Activated naive CD4-positive, alpha-beta T cell treated with anti-CD3 and anti-CD28 coated beads, Interleukin-2, amount 50 U/mL, for 16 hours (primary cell): ENCODE data around the gene GPR107.
A peak's percentile ranks its signal among the peaks of the same experiment; 100 is the strongest.

ENCODE experiments used
- DNase-seq: peaks from one replicate; pipeline ENCODE4 v3.0.0-alpha.2; 2020

Gene GPR107

DNA sequence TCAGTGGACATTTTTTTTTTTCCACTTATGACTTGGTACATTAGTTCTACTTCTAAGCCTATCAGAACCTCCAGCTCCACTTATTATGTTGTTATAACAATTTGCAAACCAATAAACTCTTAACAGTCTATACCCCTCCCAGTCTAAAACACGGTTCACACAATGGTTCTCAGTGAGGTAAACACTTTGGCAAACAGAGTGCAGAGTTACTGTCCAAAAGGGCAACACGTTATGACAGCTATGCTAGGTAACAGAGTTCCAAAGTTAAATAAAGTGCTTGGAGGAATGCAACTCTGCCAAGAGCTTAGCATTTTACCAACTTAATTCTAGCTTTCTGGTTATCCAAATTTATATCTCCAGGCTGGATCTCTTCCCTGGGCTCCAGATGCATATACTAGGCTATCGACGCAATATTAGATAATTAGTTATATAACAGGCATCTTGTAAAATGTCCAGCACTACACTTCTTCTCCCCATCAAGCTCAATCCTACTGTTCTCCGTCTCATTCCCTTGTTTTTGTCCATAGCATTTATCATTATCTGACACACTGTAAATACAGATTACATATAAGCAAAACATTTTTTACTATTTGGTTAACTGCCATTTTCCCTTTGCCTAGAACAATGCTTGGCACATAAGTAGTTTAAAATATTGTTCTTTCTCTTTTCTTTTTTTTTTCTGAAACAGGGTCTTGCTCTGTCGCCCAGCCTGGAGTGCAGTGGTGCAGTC, 25.0 kb upstream of the GPR107 start:
- DNase-seq = no peak

DNA sequence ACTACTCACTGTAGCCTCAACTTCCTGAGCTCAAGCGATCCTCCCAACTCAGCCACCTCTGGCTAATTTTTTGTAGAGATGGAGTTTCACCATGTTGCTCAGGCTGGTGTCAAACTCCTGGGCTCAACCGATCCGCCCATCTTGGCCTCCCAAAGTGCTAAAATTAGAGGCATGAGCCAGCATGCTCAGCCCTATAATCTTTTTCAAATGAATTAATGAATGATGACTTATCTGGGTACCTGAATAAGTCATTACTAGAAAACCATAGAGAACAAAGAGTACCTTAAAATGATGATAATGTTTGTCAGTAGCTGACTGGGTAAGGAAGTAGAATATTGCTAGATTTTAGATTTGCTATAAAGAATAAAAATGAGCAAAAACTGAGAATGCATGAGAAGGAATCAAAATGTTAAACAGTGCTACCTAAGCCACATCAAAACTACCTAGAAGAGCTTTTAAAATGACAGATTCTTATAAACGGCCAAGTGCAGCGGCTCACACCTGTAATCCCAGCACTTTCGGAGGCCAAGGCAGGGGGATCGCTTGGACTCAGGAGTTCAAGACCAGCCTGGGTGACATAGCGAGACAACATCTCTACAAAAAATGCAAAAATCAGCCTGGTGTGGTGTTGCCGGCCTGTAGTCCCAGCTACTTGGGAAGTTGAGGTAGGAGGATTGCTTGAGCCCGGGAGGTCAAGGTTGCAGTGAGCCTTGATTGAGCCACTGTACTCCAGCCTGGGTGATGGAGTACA, 24.3 kb upstream of the GPR107 start:
- DNase-seq = peak; percentile 52

DNA sequence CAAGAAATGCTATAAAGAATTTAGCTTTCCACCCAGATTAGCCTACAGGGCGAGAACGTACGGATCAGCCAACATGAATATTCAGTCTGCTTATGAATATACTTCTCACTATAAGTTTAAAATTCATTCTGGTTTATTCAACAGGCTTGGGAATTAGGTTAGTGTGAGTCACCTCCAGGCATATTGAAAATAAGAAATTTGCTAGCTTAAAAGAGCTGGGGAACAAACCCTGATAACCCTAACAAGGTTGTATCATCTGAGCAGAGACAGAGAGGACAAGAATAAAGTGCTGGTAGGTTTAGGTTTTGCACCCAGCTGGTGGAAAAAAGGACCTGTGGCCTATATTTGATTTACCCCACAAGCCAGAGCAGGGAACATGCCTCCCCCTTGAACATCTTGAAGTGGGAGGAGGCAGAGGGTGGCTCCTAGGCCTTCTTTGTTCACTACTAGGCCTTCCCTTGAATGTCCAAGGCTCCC, 23.0 kb upstream of the GPR107 start:
- DNase-seq = no peak

DNA sequence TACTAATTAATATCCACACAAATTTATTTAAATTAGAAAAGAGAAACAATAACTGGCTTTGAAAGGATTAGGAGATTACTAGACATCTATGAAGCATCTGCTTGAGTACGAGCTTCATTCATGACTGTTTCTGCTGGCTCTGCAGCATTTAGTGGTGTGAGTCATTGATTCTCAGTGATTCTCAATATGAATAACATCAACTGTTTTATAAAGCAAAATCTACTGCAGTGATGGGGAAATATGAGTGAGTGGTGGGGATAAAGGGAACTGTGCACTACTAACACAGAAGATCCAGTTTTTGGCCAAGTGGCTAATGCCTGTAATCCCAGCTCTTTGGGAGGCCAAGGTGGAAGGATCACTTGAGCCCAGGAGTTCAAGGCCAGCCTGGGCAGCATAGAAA, 19.1 kb upstream of the GPR107 start:
- no peak for DNase-seq

DNA sequence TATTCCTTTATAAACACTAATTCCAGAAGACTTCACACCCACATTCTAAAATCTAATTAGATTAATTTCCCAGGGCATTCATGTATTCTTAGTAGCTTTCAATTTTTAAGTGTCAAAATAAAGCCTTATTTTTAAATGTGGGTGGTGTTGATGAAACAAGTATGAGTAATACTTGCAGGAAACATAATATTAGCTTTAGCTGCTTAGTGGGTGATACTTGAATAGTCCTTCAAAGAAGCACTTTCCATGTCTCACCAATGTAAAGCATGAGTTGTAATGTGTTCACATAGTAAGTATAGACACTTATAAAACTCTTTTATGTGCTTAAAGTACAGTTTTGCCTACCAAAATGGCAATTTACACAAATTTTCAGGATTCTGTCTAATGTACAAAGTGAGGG, 17.6 kb upstream of the GPR107 start:
- DNase-seq = no peak

DNA sequence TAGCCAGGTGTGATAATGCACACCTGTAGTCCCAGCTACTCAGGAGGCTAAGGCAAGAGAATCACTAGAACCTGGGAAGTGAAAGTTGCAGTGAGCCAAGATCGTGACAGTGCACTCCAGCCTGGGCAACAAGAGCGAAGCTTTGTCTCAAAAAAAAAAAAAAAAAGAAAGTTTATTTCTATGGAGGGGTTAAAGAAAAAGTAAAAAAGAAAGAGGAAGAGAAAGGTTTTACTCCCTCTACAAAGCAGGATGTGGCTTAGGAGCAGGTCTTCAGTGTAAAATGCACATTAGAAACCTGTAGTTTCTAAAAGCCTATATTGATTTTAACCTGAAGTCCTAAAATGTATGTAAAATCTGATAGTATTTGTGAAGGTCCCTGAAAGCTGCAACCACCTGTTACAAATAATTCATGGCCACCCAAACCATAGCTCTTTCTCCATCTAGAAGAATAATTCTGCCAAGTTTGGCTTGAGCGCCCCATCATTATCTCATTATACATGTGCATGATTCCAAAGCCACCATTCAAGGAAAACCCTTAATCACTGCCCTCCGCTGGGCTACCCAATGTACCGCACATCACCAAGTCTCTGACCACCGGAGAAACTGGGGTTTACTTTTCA, 14.1 kb upstream of the GPR107 start:
- no peak for DNase-seq

DNA sequence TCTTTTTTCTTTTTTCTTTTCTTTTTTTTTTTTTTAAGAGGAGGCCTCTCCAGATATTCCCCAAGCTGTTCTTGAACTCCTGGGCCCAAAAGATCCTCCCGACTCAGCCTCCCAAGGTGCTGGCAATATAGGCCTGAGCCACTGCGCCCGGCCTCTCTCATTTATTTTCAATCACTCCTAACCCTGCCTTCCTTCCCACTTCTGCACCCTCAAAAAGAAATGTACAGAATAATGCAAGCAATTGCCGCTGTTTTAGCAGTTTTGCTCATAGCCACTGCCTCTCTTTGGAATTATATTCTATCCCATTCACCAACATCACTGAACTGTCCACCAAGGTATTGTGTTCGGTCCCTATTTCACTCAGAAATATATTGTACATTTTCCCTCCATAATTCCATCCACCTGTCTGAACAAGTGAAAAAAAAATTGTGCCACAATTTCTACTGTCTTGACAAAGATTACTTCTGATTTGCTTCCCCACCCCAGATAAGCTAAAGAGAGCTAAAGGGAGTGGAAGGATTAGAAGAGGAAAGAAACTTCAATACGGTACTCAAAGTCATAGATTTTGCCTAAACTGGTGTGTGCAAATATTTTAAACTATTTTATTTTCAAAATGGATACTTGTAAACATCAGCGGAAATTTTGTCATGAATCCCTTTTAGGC, 12.6 kb upstream of the GPR107 start:
- no peak for DNase-seq

DNA sequence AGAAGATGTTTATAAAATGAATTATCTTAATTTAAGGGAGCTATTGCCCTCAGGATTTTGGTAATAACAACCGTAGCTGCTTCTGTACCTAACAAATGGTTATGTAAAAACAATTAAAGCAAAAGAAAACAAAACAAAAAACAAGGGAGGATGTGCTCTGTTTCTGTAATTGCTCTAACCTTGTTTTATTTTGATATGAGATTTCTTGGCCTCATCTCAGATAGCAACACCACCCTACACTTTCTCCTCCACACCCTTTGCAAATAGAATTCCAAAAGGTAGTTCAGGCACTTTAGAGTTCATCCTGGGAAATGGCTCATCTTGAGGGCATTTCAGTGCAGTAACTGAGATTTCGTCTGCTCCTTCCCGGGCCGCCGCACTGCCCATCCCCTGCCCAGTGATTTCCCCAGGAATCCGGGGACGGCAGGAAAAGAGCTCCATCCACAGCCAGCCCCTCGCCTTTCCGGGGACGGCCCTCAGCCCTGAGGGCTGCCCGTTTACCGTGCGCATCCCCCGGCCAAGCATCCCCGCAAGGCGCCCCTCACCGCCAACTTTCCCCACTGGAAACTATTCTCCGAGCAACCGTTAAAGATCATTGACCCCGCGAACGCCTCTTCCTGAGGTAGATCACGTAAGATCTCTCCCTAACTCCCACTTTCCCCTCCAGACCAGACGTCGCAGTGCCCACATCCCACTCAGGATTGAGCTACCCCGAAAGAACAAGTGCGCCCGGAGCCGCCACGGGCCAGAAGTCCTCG, 11.9 kb upstream of the GPR107 start:
- no peak for DNase-seq

DNA sequence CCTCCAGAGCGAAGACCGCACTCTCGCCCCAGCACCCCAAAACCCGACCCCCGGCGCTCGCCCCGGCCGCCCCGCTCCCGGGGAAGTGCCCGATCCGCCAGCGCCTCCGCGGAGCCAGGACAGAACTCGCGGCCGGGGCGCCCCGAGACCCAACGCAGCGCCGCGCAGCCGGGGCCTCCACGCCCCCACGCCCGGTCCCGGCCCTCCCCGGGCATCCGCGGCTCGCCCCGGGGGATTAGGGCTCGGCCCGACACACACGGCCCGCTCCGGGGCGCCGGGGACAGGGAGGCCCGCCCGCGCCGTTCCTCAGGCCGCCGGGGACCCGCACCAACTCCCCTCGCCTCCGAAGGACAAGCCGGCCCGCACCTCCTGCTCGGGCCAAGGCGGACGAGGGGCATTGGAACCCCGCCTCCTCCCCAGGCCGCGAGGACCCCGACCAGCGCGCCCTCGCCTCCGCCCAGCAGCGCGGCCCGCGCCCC, 11.3 kb upstream of the GPR107 start:
- peak; percentile 46 for DNase-seq

DNA sequence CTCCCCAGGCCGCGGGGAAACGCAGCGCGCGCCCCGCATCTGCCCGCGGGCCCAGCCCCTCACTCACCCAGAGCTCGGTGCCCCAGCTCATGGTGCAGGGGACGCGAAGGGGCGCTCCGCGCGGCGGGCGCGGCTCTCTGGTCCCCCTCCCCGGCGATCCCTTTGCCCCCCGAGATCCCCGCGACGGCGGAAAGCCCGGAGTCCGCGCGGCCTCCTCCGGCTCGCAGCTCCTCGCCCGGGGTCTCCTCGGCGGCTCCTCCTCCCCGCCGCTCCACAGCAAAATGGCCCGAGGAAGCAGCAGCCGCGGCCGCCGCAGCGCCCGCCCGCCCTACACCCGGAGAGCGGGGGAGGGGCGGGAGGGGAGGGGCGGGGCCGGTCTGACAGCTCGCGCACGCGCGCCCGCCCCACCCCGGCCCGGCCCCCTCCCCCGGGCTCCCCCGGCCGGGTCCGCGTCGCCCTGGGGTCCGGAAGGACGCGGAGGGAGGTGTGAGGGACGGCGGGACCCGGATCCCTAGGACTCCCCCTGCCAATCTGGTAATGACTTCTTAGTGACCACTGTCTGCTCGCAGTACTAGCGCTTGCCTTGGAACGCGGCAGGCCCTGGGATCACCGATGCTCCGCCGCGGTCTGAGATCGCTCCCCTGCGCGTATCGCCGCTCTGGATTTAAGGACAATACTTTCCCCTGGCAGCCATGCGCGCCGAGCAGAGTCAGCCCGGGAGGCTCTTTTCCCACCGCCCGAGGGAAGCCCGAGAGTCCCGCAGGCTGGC, 10.6 kb upstream of the GPR107 start, which contains the start of gene FNBP1:
Gene FNBP1 (minus strand): TSS at position 305 of the 769 bp plus-strand sequence. CDS start 214 bp downstream, at position 91.
- peak; percentile 82 for DNase-seq

DNA sequence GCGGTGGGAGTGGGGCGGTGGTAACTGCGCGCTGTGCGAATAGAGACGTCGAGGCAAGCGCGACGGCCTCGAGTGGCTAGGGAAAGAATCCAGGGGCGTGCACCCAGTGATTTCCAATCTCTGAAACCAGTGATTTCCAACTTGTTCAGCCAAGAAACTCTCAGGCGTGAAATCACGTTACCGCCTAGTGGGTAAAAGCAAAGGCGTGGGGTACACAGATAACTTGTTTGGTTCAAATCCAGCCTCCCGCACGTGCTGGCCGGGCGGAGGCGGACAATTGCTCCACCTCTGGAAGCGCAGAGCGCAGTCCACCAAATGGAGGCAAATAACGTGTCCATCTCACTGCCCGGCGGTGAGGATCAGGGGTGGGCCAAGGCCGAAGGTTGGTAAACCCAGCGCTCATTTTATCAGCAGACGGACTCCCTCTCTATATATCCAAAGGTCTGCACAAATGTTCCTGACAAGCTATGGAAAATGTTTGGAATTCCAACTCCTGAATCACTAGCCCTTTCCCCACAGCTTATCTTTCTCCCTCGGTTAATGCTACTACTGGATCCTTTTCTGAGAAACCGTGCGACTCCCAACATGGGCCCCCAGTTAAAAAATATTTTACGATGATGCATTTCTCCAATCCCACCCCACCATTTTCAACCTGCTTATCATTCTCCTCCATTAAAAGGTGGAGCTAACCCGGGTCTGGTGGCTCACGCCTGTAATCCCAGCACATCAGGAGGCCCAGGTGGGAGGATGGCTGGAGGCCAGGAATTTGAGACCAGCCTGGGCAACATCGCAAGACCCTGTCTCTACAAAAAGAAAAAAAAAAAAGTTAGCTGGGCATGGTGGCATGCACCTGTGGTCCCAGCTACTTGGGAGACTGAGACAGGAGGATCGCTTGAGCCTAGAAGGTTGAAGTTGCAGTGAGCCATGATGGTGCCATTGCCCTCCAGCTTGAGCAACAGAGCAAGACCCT, 9.8 kb upstream of the GPR107 start:
- DNase-seq = no peak

DNA sequence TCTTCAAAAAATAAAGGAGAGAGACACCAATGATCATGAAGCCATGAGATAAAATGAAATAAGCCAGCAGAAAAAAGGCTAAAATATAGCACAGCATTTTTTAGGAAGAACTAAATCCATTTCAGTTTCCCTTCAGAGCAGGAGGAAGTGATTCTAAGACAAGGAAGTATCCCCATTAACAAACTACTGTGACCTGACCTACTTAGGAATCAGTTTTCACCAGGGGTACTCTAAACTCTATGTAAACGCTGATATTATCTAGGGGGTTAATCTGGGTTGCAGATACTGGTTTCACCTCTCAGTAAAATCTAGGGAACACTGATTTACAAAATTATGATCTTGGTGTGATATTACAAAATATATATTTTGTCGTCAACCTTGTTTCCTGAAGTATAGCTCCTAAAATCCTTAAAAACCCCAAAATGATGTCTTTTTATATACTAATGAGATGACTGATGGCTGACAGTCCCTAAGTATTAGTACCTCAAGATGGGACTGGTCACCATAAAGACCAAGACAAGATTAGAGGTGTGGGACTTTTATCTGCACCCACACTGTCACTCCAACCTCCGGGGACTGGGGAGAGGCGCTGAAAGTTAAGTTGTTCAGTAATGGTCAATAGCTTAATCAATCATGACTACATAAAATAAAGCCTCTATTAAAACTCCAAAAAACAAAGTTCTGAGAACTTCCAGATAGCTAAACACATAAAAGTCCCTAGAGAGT, 7.8 kb upstream of the GPR107 start:
- no peak for DNase-seq

DNA sequence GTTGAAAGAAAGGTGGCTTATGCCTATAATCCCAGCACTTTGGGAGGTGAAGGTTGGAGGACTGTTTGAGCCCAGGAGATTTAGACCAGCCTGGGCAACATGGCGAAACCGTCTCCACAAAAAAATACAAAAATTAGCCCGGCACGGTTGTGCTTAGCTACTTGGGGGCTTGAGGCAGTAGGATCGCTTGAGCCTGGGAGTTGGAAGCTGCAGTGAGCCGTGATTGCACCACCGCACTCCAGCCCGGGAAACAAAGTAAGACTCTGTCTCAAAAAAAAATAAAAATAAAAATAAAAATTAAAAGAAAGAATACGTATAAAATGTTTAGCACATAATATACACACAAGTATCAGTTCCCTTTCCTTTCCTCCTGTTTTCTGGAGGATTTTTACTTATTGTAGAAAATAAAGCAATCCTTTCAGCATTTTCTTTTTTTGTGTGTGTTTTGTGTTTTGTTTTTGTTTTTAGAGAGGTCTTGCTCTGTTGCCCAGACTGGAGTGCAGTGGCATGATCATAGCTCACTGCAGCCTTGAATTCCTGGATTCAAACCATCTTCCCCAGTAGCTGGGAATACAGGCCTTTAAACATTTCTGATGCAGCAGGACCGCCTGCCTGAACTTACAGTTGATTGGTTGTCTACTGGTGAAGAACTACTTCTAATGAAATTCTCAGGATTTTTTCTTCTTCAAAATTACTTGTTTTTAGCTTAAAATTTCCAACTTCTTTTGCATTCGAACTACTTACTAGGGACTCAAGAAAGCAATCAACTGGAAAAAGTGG, 4.1 kb upstream of the GPR107 start:
- DNase-seq = no peak

DNA sequence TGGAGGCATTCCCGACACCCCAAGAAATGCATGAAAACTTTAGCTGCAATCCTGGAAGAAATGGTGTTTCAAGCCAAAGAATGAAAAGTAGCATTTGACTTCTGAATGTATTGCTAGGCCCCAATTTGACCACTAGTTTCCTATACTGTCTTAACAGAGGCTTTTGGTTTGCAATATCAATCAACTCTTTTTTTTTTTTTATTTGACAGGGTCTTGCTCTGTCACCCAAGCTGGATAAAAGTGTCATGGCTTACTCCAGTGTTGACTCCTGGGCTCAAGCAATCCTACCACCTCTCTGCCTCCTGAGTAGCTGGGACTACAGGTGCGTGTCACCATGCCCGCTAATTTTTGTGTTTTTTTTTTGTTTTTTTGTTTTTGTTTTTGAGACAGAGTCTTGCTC, 3.2 kb upstream of the GPR107 start:
- no peak for DNase-seq

DNA sequence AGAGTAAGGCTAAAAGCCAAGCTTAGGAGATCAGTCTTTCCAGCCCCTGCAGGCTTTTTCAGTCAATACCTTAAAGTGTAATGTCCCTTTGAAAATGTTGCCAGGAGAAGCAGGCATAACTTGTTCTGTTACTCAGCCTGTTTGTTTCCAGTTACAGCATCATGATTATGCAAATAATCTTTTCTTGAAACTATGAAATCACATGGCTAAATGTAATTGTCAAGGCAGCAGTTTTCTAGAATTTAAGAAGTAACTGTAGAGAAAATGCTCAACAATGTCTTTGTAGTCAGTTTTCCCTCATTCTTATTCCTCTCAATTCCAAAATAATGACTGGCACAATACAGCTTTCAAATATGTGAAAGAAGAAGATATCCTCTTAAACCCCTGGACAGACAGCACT, 1.9 kb upstream of the GPR107 start:
- DNase-seq = no peak

DNA sequence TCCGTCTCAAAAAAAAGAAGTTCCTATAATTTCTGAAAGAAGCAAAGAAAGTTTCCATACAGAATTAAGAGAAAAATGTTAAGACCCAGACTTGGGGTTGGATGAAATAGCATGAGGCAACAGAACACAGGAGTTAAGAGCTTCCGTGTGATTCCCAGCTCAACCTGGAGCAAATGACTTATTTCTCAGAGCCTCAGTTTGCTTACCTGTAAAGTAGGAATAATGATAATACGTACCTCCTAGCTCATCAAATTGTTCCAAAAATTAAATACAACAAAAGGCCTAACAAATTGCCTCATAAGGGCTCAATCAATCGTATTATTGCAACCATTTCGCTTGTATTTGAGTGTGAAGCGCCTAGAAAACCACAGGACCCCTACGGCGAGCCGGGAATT, 600 bp upstream of the GPR107 start:
- no peak for DNase-seq

DNA sequence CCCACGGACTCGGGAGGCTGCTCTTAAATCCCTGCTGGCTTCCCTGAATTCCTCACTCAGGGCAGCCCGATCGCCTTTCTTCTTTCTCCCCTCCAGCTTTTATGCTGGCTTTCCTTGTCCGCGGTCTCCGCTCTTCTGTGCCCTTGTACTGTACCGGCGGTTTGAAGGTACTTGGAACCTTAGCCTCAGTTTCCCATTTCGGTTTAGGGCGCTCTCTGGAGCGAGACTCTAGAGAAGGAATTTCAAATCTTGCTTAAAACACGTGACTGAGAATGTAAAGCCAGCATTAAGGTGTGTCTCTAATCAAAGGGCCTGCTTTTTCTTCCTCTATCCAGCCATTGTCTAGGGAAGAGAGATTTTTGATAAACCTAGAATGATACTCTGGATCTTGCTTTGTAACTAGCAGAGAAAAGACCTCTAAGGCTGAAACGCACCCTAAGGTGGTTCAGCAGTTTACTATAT, 650 bp downstream of the GPR107 start:
- no peak for DNase-seq

DNA sequence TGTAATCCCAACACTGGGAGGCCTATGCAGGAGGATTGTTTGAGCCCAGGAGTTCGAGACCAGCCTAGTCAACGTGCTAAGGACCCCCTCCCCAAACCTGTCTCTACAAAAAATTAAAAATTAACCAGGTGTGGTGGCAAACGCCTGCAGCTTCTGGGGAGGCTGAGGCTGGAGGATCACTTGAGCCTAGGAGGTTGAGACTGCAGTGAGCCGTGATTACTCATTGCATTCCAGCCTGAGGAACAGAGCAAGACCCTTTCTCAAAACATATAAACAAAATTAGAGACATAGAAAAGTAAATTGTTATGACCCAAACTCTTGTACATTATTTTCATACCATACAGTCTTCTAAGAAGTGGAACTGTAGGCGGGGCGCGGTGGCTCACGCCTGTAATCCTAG, 1.1 kb downstream of the GPR107 start:
- no peak for DNase-seq

DNA sequence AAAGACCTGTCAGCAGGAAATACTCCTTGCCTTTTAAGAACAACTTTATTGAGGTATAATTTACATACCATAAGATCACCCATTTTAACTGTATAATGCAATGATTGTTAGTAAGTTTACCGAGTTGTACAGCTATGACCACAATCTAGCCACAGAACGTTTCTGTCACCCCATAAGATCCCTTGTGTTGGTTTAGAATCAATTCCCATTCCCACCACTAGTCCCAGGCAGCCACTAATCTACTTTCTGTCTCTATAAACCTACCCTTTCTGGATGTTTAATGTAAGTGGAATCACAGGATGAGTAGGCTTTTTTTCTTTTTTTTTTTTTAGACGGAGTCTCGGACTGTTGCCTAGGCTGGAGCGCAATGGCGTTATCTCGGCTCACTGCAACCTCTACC, 4.4 kb downstream of the GPR107 start:
- no peak for DNase-seq
